Ovary (tissue), 9 donors: ENCODE results near the gene MRPS23. TPM values are rescaled to one million over a fixed set of nuclear protein-coding genes. Genes with fewer than 3 reads are reported as not detected.
"Not testable (repeated sequence)": the region's sequence is repeated elsewhere in the genome, so short reads cannot be mapped to it uniquely, and the experiment has no call there.

Experiments used
- DNase-seq, 5 donors: peaks; one replicate each; pipeline ENCODE4 v3.0.0-alpha.2; 2019 to 2020
- H3K27ac ChIP-seq, 2 donors: fragments of 200-600 bp; one replicate each; pipeline versions ENCODE4 v1.5.1 to v1.8.0; 2019 to 2022
- H3K27me3 ChIP-seq: fragments of 200-600 bp; one replicate; pipeline ENCODE4 v1.8.0; 2022
- H3K36me3 ChIP-seq: fragments of 200-600 bp; sonication (generic); one replicate; pipeline ENCODE4 v1.5.1; 2019
- H3K4me1 ChIP-seq: one replicate; pipeline ENCODE4 v1.8.1; 2013; ENCODE audit warnings: mild to moderate bottlenecking, moderate library complexity; ENCODE audit not compliant: insufficient read depth
- H3K4me3 ChIP-seq: fragments of 200-600 bp; sonication (generic); one replicate; pipeline ENCODE4 v1.5.1; 2017
- H3K9me3 ChIP-seq, 2 donors: fragments of 200-600 bp in 1 of 2; sonication (generic) in 1 of 2; one replicate each; pipeline versions ENCODE4 v1.5.1 to v1.8.1; 2013 to 2019; ENCODE audit warnings: mild to moderate bottlenecking in 1 of 2, moderate library complexity in 1 of 2
- EP300 ChIP-seq: sonication (generic); formaldehyde crosslinking; IDR thresholded peaks from one replicate; pipeline ENCODE4 v1.6.1; 2017; ENCODE audit warnings: antibody characterized with exemption
- POLR2A ChIP-seq: fragments of 450-650 bp; IDR thresholded peaks from one replicate; pipeline ENCODE4 v1.6.1; 2017; ENCODE audit warnings: antibody characterized with exemption, mild to moderate bottlenecking, moderate library complexity
- WGBS, 3 donors: extraction: QIAGEN DNeasy Blood & Tissue Kit in 1 of 3; methylation state at CpG; one replicate each; pipeline versions ENCODE4 v1.1.5 to v1.1.7; 2013 to 2017; 5-methylcytosine and 5-hydroxymethylcytosine counted together
- intact Hi-C, 4 donors: fragments of 100-400 bp; cut with DNase I; formaldehyde crosslinking; loops; one replicate each; pipeline versions ENCODE4 v1.11.0 to v1.15.1; 2022 to 2023
- polyA plus RNA-seq, 2 donors: library from polyadenylated mRNA; stranded (reverse); fragments of 200-250 nt in 1 of 2; fragments of 350-450 nt in 1 of 2; fragmentation: Illumina TruSeq in 1 of 2; extraction: RNeasy Lipid Tissue Mini Kit (QIAGEN cat#74804) in 1 of 2; gene quantifications; one replicate each; pipeline ENCODE4 v1.2.3, GENCODE V29; 2013 to 2014
- total RNA-seq, 7 donors: library from RNA; depleted of rRNA in 2 of 7; stranded (reverse); fragments of >200 nt in 2 of 7; fragmentation: NEBNext Ultra II Directional in 3 of 7; extraction: Animal tissue kit (Norgen Biotek cat#: 25700) in 3 of 7; gene quantifications; one replicate each; pipeline versions ENCODE4 v1.1.0 to v1.2.4, GENCODE V29; 2016 to 2023
- TF ChIP-seq, protein P1 (sequence below), 3 donors: fragments of 450-650 bp in 2 of 3; fragments of 200-600 bp in 1 of 3; IDR thresholded peaks; one replicate each; pipeline versions ENCODE4 v1.5.1 to v1.8.0; 2016 to 2022; ENCODE audit warnings: antibody characterized with exemption in 3 of 3, mild to moderate bottlenecking in 1 of 3
- donor health status: DM: no; HTN: no; CAD: no; lungs with moderate emphysema.
- donor health status: DM: no; HTN: no; CAD: no.
- donor health status: Bipolar disorder and iron deficiency.
- donor health status: DM: yes; HTN: yes; CAD: no.
- donor health status: DM: no; HTN: no; CAD: no.
- donor health status: DM: yes; HTN: yes; CAD: no.

The MRPS23 gene
- total and polyA plus RNA-seq, 9 donors = 12.2 to 37.9 (median 31.1) TPM

DNA sequence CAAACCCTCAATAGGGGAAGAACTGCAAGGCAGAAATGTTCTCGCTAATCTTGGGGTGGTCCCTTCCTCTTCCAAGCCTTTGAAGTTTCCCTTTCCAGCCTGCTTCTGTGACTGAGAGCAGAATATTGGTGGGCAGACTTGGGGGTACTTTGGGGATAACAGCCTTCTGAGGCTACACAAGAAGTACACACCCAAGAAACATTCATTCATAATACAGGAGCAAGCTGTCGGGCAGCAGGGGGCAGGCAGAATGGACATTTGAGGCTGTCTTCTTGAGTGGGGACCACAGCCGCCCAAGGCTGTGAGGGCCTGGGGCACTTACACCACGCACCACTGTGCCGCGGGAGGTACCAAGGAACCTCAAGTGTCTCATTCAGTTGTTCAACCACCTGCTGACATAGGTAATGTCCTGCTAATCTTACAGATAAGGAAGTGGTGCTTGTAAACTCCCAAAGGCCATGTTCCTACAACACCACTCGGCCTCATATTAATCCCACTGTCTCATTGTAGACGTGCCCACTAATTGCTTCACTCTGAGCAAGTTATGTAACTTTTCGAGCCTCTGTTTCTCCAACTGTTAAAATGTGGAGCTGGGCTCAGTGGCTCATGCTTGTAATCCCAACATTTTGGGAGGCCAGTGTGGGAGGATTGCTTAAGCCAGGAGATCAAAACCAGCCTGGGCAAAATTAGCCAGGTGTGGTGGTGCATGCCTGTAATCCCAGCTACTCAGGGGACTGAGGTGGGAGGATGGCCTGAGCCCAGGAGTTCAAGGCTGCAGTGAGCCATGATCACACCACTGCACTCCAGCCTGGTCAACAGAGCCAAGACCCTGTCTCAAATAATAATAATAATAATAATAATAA lies 2.5 kb upstream of the MRPS23 start:
- Histone ChIP-seq H3K4me1 (peaks cover 18% of the 10 kb centered on the region), H3K27ac (peak overlapping the region; percentile 23 to 91), H3K36me3 (no peaks in the 10 kb centered on the region), H3K9me3 (no peaks in the 10 kb centered on the region), H3K27me3 (no peaks in the 10 kb centered on the region), H3K4me3 (no peak overlapping the region)
- intact Hi-C loops = no loop called here
- DNase-seq = no peak
- TF ChIP-seq, protein P1, sequence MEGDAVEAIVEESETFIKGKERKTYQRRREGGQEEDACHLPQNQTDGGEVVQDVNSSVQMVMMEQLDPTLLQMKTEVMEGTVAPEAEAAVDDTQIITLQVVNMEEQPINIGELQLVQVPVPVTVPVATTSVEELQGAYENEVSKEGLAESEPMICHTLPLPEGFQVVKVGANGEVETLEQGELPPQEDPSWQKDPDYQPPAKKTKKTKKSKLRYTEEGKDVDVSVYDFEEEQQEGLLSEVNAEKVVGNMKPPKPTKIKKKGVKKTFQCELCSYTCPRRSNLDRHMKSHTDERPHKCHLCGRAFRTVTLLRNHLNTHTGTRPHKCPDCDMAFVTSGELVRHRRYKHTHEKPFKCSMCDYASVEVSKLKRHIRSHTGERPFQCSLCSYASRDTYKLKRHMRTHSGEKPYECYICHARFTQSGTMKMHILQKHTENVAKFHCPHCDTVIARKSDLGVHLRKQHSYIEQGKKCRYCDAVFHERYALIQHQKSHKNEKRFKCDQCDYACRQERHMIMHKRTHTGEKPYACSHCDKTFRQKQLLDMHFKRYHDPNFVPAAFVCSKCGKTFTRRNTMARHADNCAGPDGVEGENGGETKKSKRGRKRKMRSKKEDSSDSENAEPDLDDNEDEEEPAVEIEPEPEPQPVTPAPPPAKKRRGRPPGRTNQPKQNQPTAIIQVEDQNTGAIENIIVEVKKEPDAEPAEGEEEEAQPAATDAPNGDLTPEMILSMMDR (IDR thresholded peaks at IDR 0.05) = no peak
- TF ChIP-seq EP300 (no peak), POLR2A (no peak)
- WGBS, 3 donors = 51 to 58% (median 53%) methylated on average over 9 of the region's 9 CpGs

DNA sequence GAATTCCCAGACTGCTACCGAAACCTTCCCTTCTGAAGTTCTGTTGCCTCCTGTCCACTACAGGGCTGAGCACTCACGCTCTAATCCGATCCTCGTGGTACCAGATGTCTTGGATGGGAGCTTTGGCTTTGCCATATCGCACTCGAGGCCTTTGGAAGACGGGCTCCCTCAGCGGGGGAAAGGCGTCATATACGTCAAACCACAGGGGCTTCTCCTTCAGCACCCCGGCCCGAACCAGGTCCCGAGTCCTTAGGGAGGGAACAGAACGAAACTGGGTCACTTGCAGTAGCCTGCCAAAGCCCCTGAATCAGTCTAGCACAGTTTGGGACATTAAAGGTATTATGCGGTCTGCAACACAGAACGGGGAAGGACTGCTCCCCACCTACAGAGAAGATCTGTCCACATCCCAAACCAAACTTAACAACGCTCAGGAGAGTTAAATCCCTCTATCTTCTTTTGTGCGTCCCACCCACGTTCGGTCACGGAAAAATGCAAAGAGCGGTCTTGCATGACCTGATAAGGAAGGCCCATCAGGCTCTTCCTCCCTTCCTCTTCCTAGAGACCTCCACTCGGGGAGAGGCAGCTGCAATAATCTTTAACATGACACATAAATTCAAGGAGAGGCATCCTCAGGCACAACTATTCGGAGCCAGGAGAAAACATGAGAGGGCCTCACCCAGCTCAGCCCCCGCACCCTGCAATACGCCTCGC lies 526 bp downstream of the MRPS23 start:
- WGBS, 3 donors = 10 to 13% (median 11%) methylated on average over 26 to 27 of the region's 27 CpGs
- Histone ChIP-seq H3K27ac (peak overlapping the region; percentile 77 to 91), H3K36me3 (no peaks in the 10 kb centered on the region), H3K27me3 (no peaks in the 10 kb centered on the region), H3K9me3 (no peaks in the 10 kb centered on the region), H3K4me3 (peak overlapping the region; percentile 97), H3K4me1 (peaks cover 18% of the 10 kb centered on the region)
- intact Hi-C loops = no loop called here
- TF ChIP-seq, protein P1 (IDR thresholded peaks at IDR 0.05) = no peak
- TF ChIP-seq POLR2A (no peak), EP300 (no peak)
- DNase-seq = no peak

DNA sequence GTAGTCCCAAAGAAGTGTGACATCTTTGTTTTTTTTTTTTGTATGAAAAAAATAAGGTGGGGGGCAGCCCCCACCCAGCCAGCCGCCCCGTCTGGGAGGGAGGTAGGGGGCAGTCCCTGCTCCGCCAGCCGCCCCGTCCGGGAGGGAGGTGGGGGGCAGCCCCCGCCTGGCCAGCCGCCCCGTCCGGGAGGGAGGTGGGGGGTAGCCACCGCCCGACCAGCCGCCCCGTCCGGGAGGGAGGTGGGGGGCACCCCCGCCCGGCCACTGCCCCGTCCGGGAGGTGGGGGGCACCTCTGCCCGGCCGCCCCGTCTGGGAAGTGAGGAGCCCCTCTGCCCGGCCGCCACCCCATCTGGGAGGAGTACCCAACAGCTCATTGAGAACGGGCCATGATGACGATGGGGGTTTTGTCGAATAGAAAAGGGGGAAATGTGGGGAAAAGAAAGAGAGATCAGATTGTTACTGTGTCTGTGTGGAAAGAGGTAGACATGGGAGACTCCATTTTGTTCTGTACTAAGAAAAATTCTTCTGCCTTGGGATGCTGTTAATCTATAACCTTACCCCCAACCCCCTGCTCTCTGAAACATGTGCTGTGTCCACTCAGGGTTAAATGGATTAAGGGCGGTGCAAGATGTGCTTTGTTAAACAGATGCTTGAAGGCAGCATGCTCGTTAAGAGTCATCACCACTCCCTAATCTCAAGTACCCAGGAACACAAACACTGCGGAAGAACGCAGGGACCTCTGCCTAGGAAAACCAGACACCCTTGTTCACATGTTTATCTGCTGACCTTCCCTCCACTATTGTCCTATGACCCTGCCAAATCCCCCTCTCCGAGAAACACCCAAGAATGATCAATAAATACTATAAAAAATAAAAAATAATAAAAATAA lies 3.5 kb downstream of the MRPS23 start:
- DNase-seq, H3K4me1 ChIP-seq, intact Hi-C loops, H3K4me3 ChIP-seq, H3K9me3 ChIP-seq, H3K27ac ChIP-seq, H3K36me3 ChIP-seq, H3K27me3 ChIP-seq: not testable (repeated sequence)
- 81 to 85% (median 83%) methylated on average over 25 to 31 of the region's 32 CpGs for WGBS, 3 donors

DNA sequence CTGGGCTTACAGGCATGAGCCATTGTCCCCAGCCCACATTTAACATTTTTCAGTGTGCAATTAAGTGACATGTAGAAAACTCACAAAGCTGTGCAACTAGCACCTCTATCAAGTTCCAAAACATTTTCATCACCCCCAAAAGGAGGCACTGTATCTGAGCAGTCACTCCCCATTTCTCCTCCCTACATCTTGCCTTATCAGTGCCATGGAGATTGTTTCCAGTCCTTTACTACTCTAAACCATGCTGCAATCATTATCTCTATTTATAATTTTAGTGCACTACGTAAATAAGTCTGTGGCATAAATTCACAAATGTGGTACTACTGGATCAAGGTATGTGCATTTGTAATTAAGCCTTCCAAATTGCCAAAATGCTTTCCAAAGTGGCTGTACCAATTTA lies 7.6 kb downstream of the MRPS23 start:
- 85 to 89% (median 88%) methylated on average over 1 of the region's 1 CpG for WGBS, 3 donors
- no peaks in the 10 kb centered on the region for H3K9me3 ChIP-seq
- no peaks in the 10 kb centered on the region for H3K36me3 ChIP-seq
- intact Hi-C loops = no loop called here
- H3K27ac ChIP-seq = no peak overlapping the region
- no peaks in the 10 kb centered on the region for H3K4me1 ChIP-seq
- no peaks in the 10 kb centered on the region for H3K27me3 ChIP-seq
- TF ChIP-seq POLR2A = no peak
- TF ChIP-seq, protein P1 (IDR thresholded peaks at IDR 0.05) = no peak
- TF ChIP-seq EP300 = no peak
- H3K4me3 ChIP-seq = no peak overlapping the region
- no peak for DNase-seq
